CD14-positive monocyte (primary cell): ENCODE measurements around the gene IVNS1ABP. TPM values are rescaled to one million over a fixed set of nuclear protein-coding genes. Genes with fewer than 3 reads are reported as not detected.

ENCODE experiments used
- DNase-seq, 3 donors: peaks; one replicate each; pipeline ENCODE4 v3.0.0-alpha.2; 2011 to 2022
- H2AFZ ChIP-seq: 2 replicates; pipeline ENCODE4 v1.6.0; 2012; ENCODE audit warnings: mild to moderate bottlenecking, low read depth, low read length, inconsistent platforms; ENCODE audit not compliant: insufficient read depth, poor library complexity, severe bottlenecking
- H3K27ac ChIP-seq, 2 donors: 1 replicate in 1 of 2; 2 replicates in 1 of 2; pipeline ENCODE4 v1.5.1; 2012 to 2013; ENCODE audit warnings: low read length in 2 of 2, control low read depth in 1 of 2, inconsistent platforms in 1 of 2, low read depth in 1 of 2, mild to moderate bottlenecking in 1 of 2
- H3K27me3 ChIP-seq, 2 donors: one replicate each; pipeline versions ENCODE4 v1.6.0 to v1.6.1; 2011 to 2013; ENCODE audit warnings: low read length in 2 of 2; ENCODE audit not compliant: control insufficient read depth in 2 of 2, insufficient read depth in 2 of 2
- H3K36me3 ChIP-seq, 2 donors: replicated peaks in 1 of 2; 1 replicate in 1 of 2; 2 replicates in 1 of 2; pipeline versions ENCODE4 v1.5.1 to v1.6.1; 2012 to 2013; ENCODE audit warnings: low read length in 2 of 2, control low read depth in 1 of 2, inconsistent platforms in 1 of 2, mild to moderate bottlenecking in 1 of 2; ENCODE audit not compliant: insufficient read depth in 2 of 2, control insufficient read depth in 1 of 2
- H3K4me1 ChIP-seq, 2 donors: 1 replicate in 1 of 2; 2 replicates in 1 of 2; pipeline versions ENCODE4 v1.5.1 to v1.6.1; 2012 to 2013; ENCODE audit warnings: low read length in 2 of 2, control low read depth in 1 of 2, inconsistent platforms in 1 of 2, mild to moderate bottlenecking in 1 of 2, moderate library complexity in 1 of 2; ENCODE audit not compliant: insufficient read depth in 2 of 2, control insufficient read depth in 1 of 2
- H3K4me2 ChIP-seq: replicated peaks from 2 replicates; pipeline ENCODE3; 2012; ENCODE audit warnings: low read length, moderate library complexity, mild to moderate bottlenecking; ENCODE audit not compliant: poor library complexity, severe bottlenecking; ENCODE audit errors: extremely low read depth
- H3K4me3 ChIP-seq, 3 experiments: fragments of 200-600 bp in 1 of 3; sonication (generic) in 1 of 3; replicated peaks in 1 of 3; 1 replicate in 2 of 3; 2 replicates in 1 of 3; pipeline ENCODE4 v1.5.1; 2011 to 2013; ENCODE audit warnings: low read length in 3 of 3, mild to moderate bottlenecking in 3 of 3, control low read depth in 2 of 3, low read depth in 2 of 3, inconsistent platforms in 1 of 3, moderate library complexity in 1 of 3
- H3K79me2 ChIP-seq: 2 replicates; pipeline ENCODE4 v1.6.0; 2012; ENCODE audit warnings: mild to moderate bottlenecking, control low read depth, inconsistent platforms, low read length, moderate library complexity; ENCODE audit not compliant: insufficient read depth
- H3K9ac ChIP-seq: 2 replicates; pipeline ENCODE4 v1.6.0; 2017; ENCODE audit warnings: low read length, mild to moderate bottlenecking; ENCODE audit not compliant: insufficient read depth, poor library complexity, severe bottlenecking
- H3K9me3 ChIP-seq, 2 donors: replicated peaks in 1 of 2; 1 replicate in 1 of 2; 2 replicates in 1 of 2; pipeline versions ENCODE4 v1.5.1 to v1.6.1; 2012 to 2013; ENCODE audit warnings: low read length in 2 of 2, control low read depth in 1 of 2; ENCODE audit not compliant: control insufficient read depth in 1 of 2, insufficient read depth in 1 of 2
- H4K20me1 ChIP-seq: 2 replicates; pipeline ENCODE4 v1.6.0; 2012; ENCODE audit warnings: mild to moderate bottlenecking, low read length, control low read depth, moderate library complexity; ENCODE audit not compliant: insufficient read depth
- H3K27ac Mint-ChIP-seq, 7 donors: one replicate each; pipeline ENCODE4 v1.8.0; 2020; ENCODE audit warnings: mild to moderate bottlenecking in 7 of 7, mixed read lengths in 7 of 7, moderate library complexity in 6 of 7, inconsistent platforms in 2 of 7
- H3K27me3 Mint-ChIP-seq, 3 donors: one replicate each; pipeline ENCODE4 v1.8.0; 2021 to 2022; ENCODE audit warnings: low read depth in 3 of 3, mild to moderate bottlenecking in 3 of 3, mixed read lengths in 3 of 3, moderate library complexity in 3 of 3, inconsistent platforms in 1 of 3
- H3K36me3 Mint-ChIP-seq, 2 donors: one replicate each; pipeline ENCODE4 v1.8.0; 2020; ENCODE audit warnings: mixed read lengths in 2 of 2, inconsistent platforms in 1 of 2, mild to moderate bottlenecking in 1 of 2
- H3K4me1 Mint-ChIP-seq: one replicate; pipeline ENCODE4 v1.8.0; 2020; ENCODE audit warnings: mild to moderate bottlenecking, mixed read lengths
- H3K4me3 Mint-ChIP-seq, 2 donors: one replicate each; pipeline ENCODE4 v1.8.0; 2020; ENCODE audit warnings: mild to moderate bottlenecking in 2 of 2, mixed read lengths in 2 of 2, moderate library complexity in 1 of 2
- H3K9me3 Mint-ChIP-seq, 7 donors: one replicate each; pipeline ENCODE4 v1.8.0; 2020 to 2022; ENCODE audit warnings: mixed read lengths in 7 of 7, mild to moderate bottlenecking in 6 of 7, moderate library complexity in 6 of 7, inconsistent platforms in 2 of 7
- WGBS: methylation state at CpG from one replicate; pipeline ENCODE4 v1.1.5; 2013; ENCODE audit warnings: missing lambda C conversion rate; ENCODE audit not compliant: insufficient coverage; 5-methylcytosine and 5-hydroxymethylcytosine counted together
- intact Hi-C, 2 donors: fragments of 100-400 bp; cut with micrococcal nuclease; formaldehyde crosslinking; loops; one replicate each; pipeline versions ENCODE4 v1.15.0 to v1.15.1; 2023
- polyA plus RNA-seq, 3 donors: library from polyadenylated mRNA; depleted of rRNA in 1 of 3; unstranded in 2 of 3; stranded (reverse) in 1 of 3; fragments of 300-500 nt in 2 of 3; fragments of >200 nt in 1 of 3; fragmentation: Illumina TruSeq in 2 of 3; gene quantifications; 1 replicate in 2 of 3; 2 replicates in 1 of 3; pipeline ENCODE4 v1.2.3, GENCODE V29; 2012 to 2021
- TF ChIP-seq, protein P1 (sequence below): fragments of 200-600 bp; IDR thresholded peaks from one replicate; pipeline ENCODE4 v1.8.0; 2022; ENCODE audit warnings: antibody characterized with exemption, mild to moderate bottlenecking

IVNS1ABP gene
- polyA plus RNA-seq, 3 donors: 50.9 to 97.7 (median 69.2) TPM

DNA sequence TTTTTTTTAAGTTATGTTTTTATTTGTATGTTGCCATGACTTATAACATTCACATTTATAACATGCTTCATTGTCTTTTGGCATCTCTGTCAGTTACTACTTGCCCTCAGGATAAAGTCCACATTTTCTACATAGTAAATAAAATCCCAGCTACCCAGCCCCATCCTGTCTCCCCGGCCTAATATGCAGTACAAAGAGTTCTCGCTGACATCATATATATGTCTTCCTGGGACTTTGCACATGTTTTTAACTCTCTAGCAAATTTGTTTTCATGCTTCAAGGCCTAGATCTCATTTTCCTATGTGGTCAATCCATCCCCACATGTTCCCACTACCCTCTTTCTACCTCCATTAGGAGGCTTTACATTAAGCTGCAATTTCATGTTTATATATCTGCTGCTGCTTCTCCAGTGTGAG, 33.0 kb upstream of the IVNS1ABP start:
- H3K4me1 ChIP-seq: peaks cover 13 to 20% of the 10 kb centered on the region in 2 donors
- no peaks in the 10 kb centered on the region for H3K79me2 ChIP-seq
- H3K4me3 ChIP-seq: no peak overlapping the region
- H3K27me3 ChIP-seq: no peaks in the 10 kb centered on the region
- TF ChIP-seq, protein P1, sequence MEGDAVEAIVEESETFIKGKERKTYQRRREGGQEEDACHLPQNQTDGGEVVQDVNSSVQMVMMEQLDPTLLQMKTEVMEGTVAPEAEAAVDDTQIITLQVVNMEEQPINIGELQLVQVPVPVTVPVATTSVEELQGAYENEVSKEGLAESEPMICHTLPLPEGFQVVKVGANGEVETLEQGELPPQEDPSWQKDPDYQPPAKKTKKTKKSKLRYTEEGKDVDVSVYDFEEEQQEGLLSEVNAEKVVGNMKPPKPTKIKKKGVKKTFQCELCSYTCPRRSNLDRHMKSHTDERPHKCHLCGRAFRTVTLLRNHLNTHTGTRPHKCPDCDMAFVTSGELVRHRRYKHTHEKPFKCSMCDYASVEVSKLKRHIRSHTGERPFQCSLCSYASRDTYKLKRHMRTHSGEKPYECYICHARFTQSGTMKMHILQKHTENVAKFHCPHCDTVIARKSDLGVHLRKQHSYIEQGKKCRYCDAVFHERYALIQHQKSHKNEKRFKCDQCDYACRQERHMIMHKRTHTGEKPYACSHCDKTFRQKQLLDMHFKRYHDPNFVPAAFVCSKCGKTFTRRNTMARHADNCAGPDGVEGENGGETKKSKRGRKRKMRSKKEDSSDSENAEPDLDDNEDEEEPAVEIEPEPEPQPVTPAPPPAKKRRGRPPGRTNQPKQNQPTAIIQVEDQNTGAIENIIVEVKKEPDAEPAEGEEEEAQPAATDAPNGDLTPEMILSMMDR: no peak
- peaks cover 0 to 4% (median 0%) of the 10 kb centered on the region in 3 donors for H3K27me3 Mint-ChIP-seq
- no peak overlapping the region for H3K9ac ChIP-seq
- intact Hi-C loops: no loop called here
- no peak for DNase-seq
- H3K36me3 ChIP-seq: no peaks in the 10 kb centered on the region
- peaks cover 0 to 3% of the 10 kb centered on the region in 2 donors for H3K36me3 Mint-ChIP-seq
- H3K9me3 ChIP-seq: no peaks in the 10 kb centered on the region
- no peaks in the 10 kb centered on the region for H4K20me1 ChIP-seq
- H3K4me3 Mint-ChIP-seq: no peak overlapping the region
- H2AFZ ChIP-seq: no peak overlapping the region
- H3K4me1 Mint-ChIP-seq: peaks cover 20% of the 10 kb centered on the region
- H3K27ac Mint-ChIP-seq: no peak overlapping the region
- 100% methylated on average over 2 of the region's 2 CpGs for WGBS
- H3K9me3 Mint-ChIP-seq: peaks cover 0 to 3% (median 0%) of the 10 kb centered on the region in 7 donors
- no peak overlapping the region for H3K27ac ChIP-seq
- no peak overlapping the region for H3K4me2 ChIP-seq

DNA sequence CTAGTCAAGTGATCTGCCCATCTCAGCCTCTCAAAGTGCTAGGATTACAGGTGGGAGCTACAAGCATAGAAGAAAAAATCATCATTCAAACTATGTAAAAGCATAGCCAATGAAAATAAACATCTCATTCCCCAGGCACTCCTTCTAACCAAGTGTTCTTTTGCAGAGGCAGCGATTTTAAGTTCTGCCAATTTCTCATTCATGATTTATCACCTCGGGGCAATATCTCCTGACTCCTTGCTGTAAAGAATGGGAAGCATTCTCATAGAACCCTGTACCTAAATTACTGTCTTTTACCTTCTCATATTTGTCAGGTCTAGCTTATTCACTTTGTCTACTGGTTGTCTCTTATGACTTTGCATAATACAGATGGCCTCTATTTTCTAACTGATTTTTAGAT, 32.5 kb upstream of the IVNS1ABP start:
- H3K27ac Mint-ChIP-seq: no peak overlapping the region

More for the DNA sequence above, 32.5 kb upstream of the IVNS1ABP start:
- peaks cover 0 to 4% (median 0%) of the 10 kb centered on the region in 3 donors for H3K27me3 Mint-ChIP-seq
- H3K4me3 ChIP-seq: no peak overlapping the region
- intact Hi-C loops: no loop called here
- 95% methylated on average over 2 of the region's 2 CpGs for WGBS
- H2AFZ ChIP-seq: no peak overlapping the region
- H3K27me3 ChIP-seq: no peaks in the 10 kb centered on the region
- no peak for DNase-seq
- H3K4me2 ChIP-seq: no peak overlapping the region
- no peaks in the 10 kb centered on the region for H3K9me3 ChIP-seq
- no peaks in the 10 kb centered on the region for H3K79me2 ChIP-seq
- H3K4me1 Mint-ChIP-seq: peaks cover 20% of the 10 kb centered on the region
- peaks cover 0 to 3% (median 0%) of the 10 kb centered on the region in 7 donors for H3K9me3 Mint-ChIP-seq
- no peaks in the 10 kb centered on the region for H3K36me3 ChIP-seq
- H4K20me1 ChIP-seq: no peaks in the 10 kb centered on the region
- peaks cover 13 to 20% of the 10 kb centered on the region in 2 donors for H3K4me1 ChIP-seq
- H3K27ac ChIP-seq: no peak overlapping the region
- TF ChIP-seq, protein P1: no peak
- peaks cover 0 to 3% of the 10 kb centered on the region in 2 donors for H3K36me3 Mint-ChIP-seq
- H3K4me3 Mint-ChIP-seq: no peak overlapping the region
- H3K9ac ChIP-seq: no peak overlapping the region
